Tibial nerve (tissue), 3 donors: ENCODE data around the gene RHBDD1.

Experiments
- CTCF ChIP-seq, 5 experiments: fragments of 200-600 bp in 3 of 5; fragments of 450-650 bp in 2 of 5; sonication (generic) in 3 of 5; IDR thresholded peaks; one replicate each; pipeline ENCODE4 v1.5.1; 2016 to 2019; ENCODE audit warnings: antibody characterized with exemption in 5 of 5, mild to moderate bottlenecking in 3 of 5, moderate library complexity in 2 of 5
- POLR2A ChIP-seq, 2 donors: fragments of 450-650 bp; IDR thresholded peaks; one replicate each; pipeline ENCODE4 v1.6.1; 2017; ENCODE audit warnings: antibody characterized with exemption in 2 of 2, mild to moderate bottlenecking in 2 of 2, moderate library complexity in 2 of 2

GRCh38 chr2:226906163-226906693 is 70.4 kb downstream of the RHBDD1 start:
- TF ChIP-seq CTCF (IDR thresholded peaks at IDR 0.05) = no peak
- no peak for TF ChIP-seq POLR2A (IDR thresholded peaks at IDR 0.05)
